Muscle of arm (tissue), 14 donors: ENCODE results near the gene PITPNM3. TPM values are rescaled to one million over a fixed set of nuclear protein-coding genes. Genes with fewer than 3 reads are reported as not detected.
"Not testable (repeated sequence)": the region's sequence is repeated elsewhere in the genome, so short reads cannot be mapped to it uniquely, and the experiment has no call there.

Source experiments
- DNase-seq: peaks from one replicate; pipeline ENCODE4 v3.0.0-alpha.2; 2013
- long read RNA-seq, 11 donors: transcript quantifications; one replicate each; lab custom pipeline, GENCODE V29; 2026
- polyA plus RNA-seq, 12 donors: library from polyadenylated mRNA; unstranded; fragments of 120-200 nt; gene quantifications; one replicate each; pipeline ENCODE4 v1.2.1, GENCODE V29; 2013; ENCODE audit not compliant: insufficient read length in 12 of 12

Gene PITPNM3
- polyA plus RNA-seq = 10 to 100 TPM in 1 of 12 donors, 1 to 10 TPM in 10, not detected in 1; 2.5 to 10.3 (median 5.8) TPM
- long read RNA-seq, donor 1 = 0 reads
- long read RNA-seq, donor 2 = 0 reads
- long read RNA-seq, donor 3 = 0 reads
- long read RNA-seq, donor 4 = 0 reads
- long read RNA-seq, donor 5 = 0 reads
- long read RNA-seq, donor 6, full-length matches to known transcripts = 1 of 1 reads
- long read RNA-seq, donor 6, partial matches to known transcripts = 0 of 1 reads
- long read RNA-seq, donor 6, other reads (novel, unspliced or antisense) = 0 of 1 reads
- long read RNA-seq, donor 7 = 0 reads
- long read RNA-seq, donor 8, full-length matches to known transcripts = 1 of 1 reads
- long read RNA-seq, donor 8, partial matches to known transcripts = 0 of 1 reads
- long read RNA-seq, donor 8, other reads (novel, unspliced or antisense) = 0 of 1 reads
- long read RNA-seq, donor 9 = 0 reads
- long read RNA-seq, donor 10 = 0 reads
- long read RNA-seq, donor 11 = 0 reads

- DNase-seq = no peak
Observed at GRCh38 chr17:6556121-6557039, at the start of gene PITPNM3. TSS of gene PITPNM3 (minus strand) at chr17:6556555. CDS start at chr17:6556406, 149 bp downstream.

GRCh38 chr17:6605142-6605541 lies 48.8 kb upstream of the PITPNM3 start:
- no peak for DNase-seq

GRCh38 chr17:6603744-6604325 lies 47.5 kb upstream of the PITPNM3 start:
- peak; percentile 61 for DNase-seq

- no peak for DNase-seq
Observed at GRCh38 chr17:6602141-6602540, 45.8 kb upstream of the PITPNM3 start.

- DNase-seq = no peak
Observed at GRCh38 chr17:6599364-6599763, 43.0 kb upstream of the PITPNM3 start.

- DNase-seq = no peak
Observed at GRCh38 chr17:6597727-6598126, 41.4 kb upstream of the PITPNM3 start.

GRCh38 chr17:6596941-6597340 lies 40.6 kb upstream of the PITPNM3 start:
- no peak for DNase-seq

GRCh38 chr17:6596511-6596910 lies 40.2 kb upstream of the PITPNM3 start:
- DNase-seq = no peak

- no peak for DNase-seq
Observed at GRCh38 chr17:6596081-6596480, 39.7 kb upstream of the PITPNM3 start.

- not testable (repeated sequence) for DNase-seq
Observed at GRCh38 chr17:6593371-6593770, 37.0 kb upstream of the PITPNM3 start.

GRCh38 chr17:6592173-6592572 lies 35.8 kb upstream of the PITPNM3 start:
- DNase-seq = no peak

- DNase-seq = no peak
Observed at GRCh38 chr17:6591599-6592158, 35.3 kb upstream of the PITPNM3 start.

- no peak for DNase-seq
Observed at GRCh38 chr17:6589266-6589946, 33.1 kb upstream of the PITPNM3 start.

GRCh38 chr17:6588165-6588564 lies 31.8 kb upstream of the PITPNM3 start:
- no peak for DNase-seq

GRCh38 chr17:6587310-6587709 lies 31.0 kb upstream of the PITPNM3 start:
- DNase-seq = no peak

GRCh38 chr17:6583411-6583810 lies 27.1 kb upstream of the PITPNM3 start:
- no peak for DNase-seq

GRCh38 chr17:6580625-6581024 lies 24.3 kb upstream of the PITPNM3 start:
- no peak for DNase-seq

GRCh38 chr17:6578491-6578890 lies 22.1 kb upstream of the PITPNM3 start:
- no peak for DNase-seq

- no peak for DNase-seq
Observed at GRCh38 chr17:6577686-6578263, 21.4 kb upstream of the PITPNM3 start.

- DNase-seq = no peak
Observed at GRCh38 chr17:6576038-6576785, 19.9 kb upstream of the PITPNM3 start.
